Measurements from ENCODE around the gene CRTAC1. TPM values are rescaled to one million over a fixed set of nuclear protein-coding genes. Genes with fewer than 3 reads are reported as not detected.
A peak's percentile ranks its signal among the peaks of the same experiment; 100 is the strongest.

CRTAC1 gene
- total RNA-seq, 1 donor from 2014 or later: 2.3 TPM

DNA sequence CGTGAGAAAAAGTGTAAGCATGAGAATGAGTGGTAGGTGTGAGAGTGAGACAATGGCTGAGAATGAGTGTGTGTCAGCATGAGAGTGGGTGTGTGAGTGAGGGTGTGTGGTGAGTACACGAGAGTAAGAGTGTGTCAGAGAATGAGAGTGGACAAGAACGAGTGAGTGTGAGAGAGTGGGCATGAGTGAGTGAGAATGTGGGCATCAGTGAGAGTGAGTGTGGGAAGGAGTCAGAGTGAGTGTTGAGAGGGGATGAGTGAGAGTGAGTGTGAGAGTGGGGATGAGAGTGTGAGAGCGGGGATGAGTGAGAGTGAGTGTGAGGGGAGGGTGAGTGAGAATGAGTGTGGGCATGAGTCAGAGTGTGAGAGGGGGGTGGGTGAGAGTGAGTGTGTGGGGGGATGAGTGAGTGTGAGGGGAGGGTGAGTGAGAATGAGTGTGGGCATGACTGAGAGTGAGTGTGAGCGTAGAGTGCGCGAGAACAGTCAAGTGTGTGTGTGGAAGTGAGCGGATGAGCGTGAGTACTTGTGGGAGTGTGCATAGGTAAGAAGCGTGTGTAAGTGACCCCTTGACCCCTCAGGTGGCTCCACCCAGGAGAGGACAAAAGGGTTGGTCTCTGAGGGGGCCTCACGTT, 105.0 kb downstream of the CRTAC1 start:
- Histone ChIP-seq H3K27me3 (ENCODE audit: low read depth) (peaks cover 90% of the 10 kb centered on the region), H3K36me3 (no peaks in the 10 kb centered on the region), H3K9me3 (replicated peaks) (no peaks in the 10 kb centered on the region), H3K4me3 (no peak overlapping the region), H3K27ac (replicated peaks) (no peak overlapping the region), H3K4me1 (peaks cover 21% of the 10 kb centered on the region)
- no peak for DNase-seq
- TF ChIP-seq, protein P1, sequence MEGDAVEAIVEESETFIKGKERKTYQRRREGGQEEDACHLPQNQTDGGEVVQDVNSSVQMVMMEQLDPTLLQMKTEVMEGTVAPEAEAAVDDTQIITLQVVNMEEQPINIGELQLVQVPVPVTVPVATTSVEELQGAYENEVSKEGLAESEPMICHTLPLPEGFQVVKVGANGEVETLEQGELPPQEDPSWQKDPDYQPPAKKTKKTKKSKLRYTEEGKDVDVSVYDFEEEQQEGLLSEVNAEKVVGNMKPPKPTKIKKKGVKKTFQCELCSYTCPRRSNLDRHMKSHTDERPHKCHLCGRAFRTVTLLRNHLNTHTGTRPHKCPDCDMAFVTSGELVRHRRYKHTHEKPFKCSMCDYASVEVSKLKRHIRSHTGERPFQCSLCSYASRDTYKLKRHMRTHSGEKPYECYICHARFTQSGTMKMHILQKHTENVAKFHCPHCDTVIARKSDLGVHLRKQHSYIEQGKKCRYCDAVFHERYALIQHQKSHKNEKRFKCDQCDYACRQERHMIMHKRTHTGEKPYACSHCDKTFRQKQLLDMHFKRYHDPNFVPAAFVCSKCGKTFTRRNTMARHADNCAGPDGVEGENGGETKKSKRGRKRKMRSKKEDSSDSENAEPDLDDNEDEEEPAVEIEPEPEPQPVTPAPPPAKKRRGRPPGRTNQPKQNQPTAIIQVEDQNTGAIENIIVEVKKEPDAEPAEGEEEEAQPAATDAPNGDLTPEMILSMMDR (IDR thresholded peaks at IDR 0.05; ENCODE audit: borderline replicate concordance): no peak
- intact Hi-C loops (cut with micrococcal nuclease): no loop called here

DNA sequence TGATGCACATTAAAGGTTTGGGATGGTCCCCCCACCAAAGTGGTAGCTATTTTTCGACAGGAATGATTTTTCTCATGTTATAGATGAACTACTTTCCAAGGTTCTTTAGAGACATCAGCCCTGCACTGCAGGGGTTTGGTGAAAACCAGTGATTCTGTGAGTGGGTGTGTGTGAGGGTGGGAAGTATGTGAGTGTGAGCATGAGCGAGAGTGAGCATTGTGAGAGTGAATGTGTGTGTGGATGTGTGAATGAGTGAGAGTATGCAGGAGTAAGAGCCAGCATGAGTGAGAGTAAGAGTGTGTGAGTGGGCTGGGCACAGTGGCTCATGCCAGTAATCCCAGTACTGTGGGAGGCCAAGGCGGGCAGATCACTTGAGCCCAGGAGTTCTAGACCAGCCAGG, 105.7 kb downstream of the CRTAC1 start:
- no peaks in the 10 kb centered on the region for H3K36me3 ChIP-seq
- H3K27ac ChIP-seq (replicated peaks): no peak overlapping the region
- H3K9me3 ChIP-seq (replicated peaks): no peaks in the 10 kb centered on the region
- H3K4me3 ChIP-seq: no peak overlapping the region
- intact Hi-C loops (cut with micrococcal nuclease): no loop called here
- peaks cover 21% of the 10 kb centered on the region for H3K4me1 ChIP-seq
- TF ChIP-seq, protein P1 (IDR thresholded peaks at IDR 0.05; ENCODE audit: borderline replicate concordance): no peak
- no peak for DNase-seq
- peaks cover 82% of the 10 kb centered on the region for H3K27me3 ChIP-seq (ENCODE audit: low read depth)

DNA sequence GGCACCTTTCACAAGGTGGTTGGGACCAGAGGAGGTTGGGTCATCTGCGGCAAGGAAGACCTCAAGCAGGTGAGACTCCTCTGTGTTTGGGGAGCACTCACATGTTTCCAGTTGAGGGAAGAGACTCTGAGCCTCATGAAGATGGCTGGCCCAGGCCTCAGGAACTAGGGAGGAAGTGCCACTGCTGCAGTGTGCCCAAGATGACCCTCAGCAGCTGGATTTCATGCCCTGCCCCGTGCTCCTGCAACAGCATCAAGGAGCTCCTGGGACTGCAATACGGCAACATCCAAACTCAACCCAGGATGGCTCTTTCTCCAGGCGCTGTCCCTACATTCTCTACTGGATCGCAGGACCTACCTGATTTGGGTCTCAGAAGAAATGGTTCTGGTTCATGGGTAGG, 106.9 kb downstream of the CRTAC1 start:
- Histone ChIP-seq H3K27ac (replicated peaks) (no peak overlapping the region), H3K4me3 (no peak overlapping the region), H3K4me1 (peaks cover 21% of the 10 kb centered on the region), H3K9me3 (replicated peaks) (no peaks in the 10 kb centered on the region), H3K36me3 (no peaks in the 10 kb centered on the region), H3K27me3 (ENCODE audit: low read depth) (peaks cover 70% of the 10 kb centered on the region)
- intact Hi-C loops (cut with micrococcal nuclease): no loop called here
- DNase-seq: no peak
- TF ChIP-seq, protein P1 (IDR thresholded peaks at IDR 0.05; ENCODE audit: borderline replicate concordance): no peak

DNA sequence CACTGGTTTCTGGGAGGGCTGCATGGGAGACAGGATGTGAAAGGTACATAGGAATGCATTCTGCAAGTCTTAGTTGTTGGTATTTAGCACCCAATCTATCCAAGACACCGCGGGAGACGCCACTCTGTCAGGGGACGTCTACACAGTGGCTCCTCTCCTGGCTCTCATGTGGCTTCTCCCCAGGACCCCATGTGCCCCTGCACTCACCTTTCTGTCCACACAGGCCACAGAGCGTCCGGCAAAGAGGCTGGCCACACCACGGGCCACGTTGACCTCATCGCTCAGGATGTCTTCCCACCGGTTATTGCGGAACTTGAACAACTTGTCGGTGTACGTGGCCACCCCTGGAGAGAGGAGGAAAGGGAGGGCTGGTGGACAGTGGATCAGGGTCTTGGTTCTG, 107.4 kb downstream of the CRTAC1 start:
- no peaks in the 10 kb centered on the region for H3K36me3 ChIP-seq
- no peak for DNase-seq
- peaks cover 66% of the 10 kb centered on the region for H3K27me3 ChIP-seq (ENCODE audit: low read depth)
- intact Hi-C loops (cut with micrococcal nuclease): no loop called here
- H3K4me1 ChIP-seq: peaks cover 21% of the 10 kb centered on the region
- TF ChIP-seq, protein P1 (IDR thresholded peaks at IDR 0.05; ENCODE audit: borderline replicate concordance): no peak
- no peak overlapping the region for H3K27ac ChIP-seq (replicated peaks)
- H3K4me3 ChIP-seq: no peak overlapping the region
- no peaks in the 10 kb centered on the region for H3K9me3 ChIP-seq (replicated peaks)

DNA sequence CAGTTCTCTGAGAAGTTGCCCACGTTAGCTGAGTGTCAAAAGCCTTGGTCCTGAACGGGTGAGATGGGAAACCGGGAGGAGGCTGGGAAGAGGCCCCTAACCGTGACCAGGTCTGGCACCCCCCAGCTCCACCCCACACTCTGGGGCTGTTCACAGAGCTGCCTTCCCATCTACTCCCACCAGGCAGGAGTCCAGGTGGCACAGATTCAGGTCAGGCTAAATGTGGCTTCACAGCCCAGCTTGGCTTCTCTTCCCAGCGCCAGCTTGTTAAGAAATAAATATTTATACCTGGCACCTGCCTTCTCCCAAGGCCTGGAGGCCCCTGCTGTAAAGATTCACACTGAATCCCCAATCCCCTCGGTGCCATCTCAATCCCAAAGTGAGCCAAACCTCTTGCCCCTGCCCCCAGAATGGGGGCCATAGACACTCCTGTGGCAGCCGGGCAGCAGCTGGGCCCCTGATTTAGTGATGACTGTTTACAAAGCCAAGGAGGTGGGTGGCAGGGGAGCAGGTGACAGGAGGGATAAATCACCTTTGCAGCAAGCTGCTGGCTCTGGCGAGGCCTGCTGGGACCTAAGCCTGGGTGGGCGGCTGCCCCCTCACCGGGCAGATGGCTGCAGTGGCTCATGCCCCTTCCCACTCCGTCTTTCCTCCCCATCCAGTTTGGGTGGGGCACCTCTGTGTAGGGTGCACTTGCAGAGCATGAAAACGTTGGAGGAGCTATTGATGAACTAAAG, 108.2 kb downstream of the CRTAC1 start:
- Histone ChIP-seq H3K4me1 (peaks cover 24% of the 10 kb centered on the region), H3K27ac (replicated peaks) (peak overlapping the region; percentile 77), H3K4me3 (no peak overlapping the region), H3K27me3 (ENCODE audit: low read depth) (peaks cover 57% of the 10 kb centered on the region), H3K36me3 (no peaks in the 10 kb centered on the region), H3K9me3 (replicated peaks) (no peaks in the 10 kb centered on the region)
- intact Hi-C loops (cut with micrococcal nuclease): no loop called here
- TF ChIP-seq, protein P1 (IDR thresholded peaks at IDR 0.05; ENCODE audit: borderline replicate concordance): no peak
- DNase-seq: peak; percentile 59
